CD14-positive monocyte (primary cell): Measurements from ENCODE around the gene PLCB1. TPM values are rescaled to one million over a fixed set of nuclear protein-coding genes. Genes with fewer than 3 reads are reported as not detected.

Source experiments
- DNase-seq, 3 donors: peaks; one replicate each; pipeline ENCODE4 v3.0.0-alpha.2; 2011 to 2022
- H2AFZ ChIP-seq: 2 replicates; pipeline ENCODE4 v1.6.0; 2012; ENCODE audit warnings: mild to moderate bottlenecking, low read depth, low read length, inconsistent platforms; ENCODE audit not compliant: insufficient read depth, poor library complexity, severe bottlenecking
- H3K27ac ChIP-seq, 2 donors: 1 replicate in 1 of 2; 2 replicates in 1 of 2; pipeline ENCODE4 v1.5.1; 2012 to 2013; ENCODE audit warnings: low read length in 2 of 2, control low read depth in 1 of 2, inconsistent platforms in 1 of 2, low read depth in 1 of 2, mild to moderate bottlenecking in 1 of 2
- H3K27me3 ChIP-seq, 2 donors: one replicate each; pipeline versions ENCODE4 v1.6.0 to v1.6.1; 2011 to 2013; ENCODE audit warnings: low read length in 2 of 2; ENCODE audit not compliant: control insufficient read depth in 2 of 2, insufficient read depth in 2 of 2
- H3K36me3 ChIP-seq, 2 donors: replicated peaks in 1 of 2; 1 replicate in 1 of 2; 2 replicates in 1 of 2; pipeline versions ENCODE4 v1.5.1 to v1.6.1; 2012 to 2013; ENCODE audit warnings: low read length in 2 of 2, control low read depth in 1 of 2, inconsistent platforms in 1 of 2, mild to moderate bottlenecking in 1 of 2; ENCODE audit not compliant: insufficient read depth in 2 of 2, control insufficient read depth in 1 of 2
- H3K4me1 ChIP-seq, 2 donors: 1 replicate in 1 of 2; 2 replicates in 1 of 2; pipeline versions ENCODE4 v1.5.1 to v1.6.1; 2012 to 2013; ENCODE audit warnings: low read length in 2 of 2, control low read depth in 1 of 2, inconsistent platforms in 1 of 2, mild to moderate bottlenecking in 1 of 2, moderate library complexity in 1 of 2; ENCODE audit not compliant: insufficient read depth in 2 of 2, control insufficient read depth in 1 of 2
- H3K4me2 ChIP-seq: replicated peaks from 2 replicates; pipeline ENCODE3; 2012; ENCODE audit warnings: low read length, moderate library complexity, mild to moderate bottlenecking; ENCODE audit not compliant: poor library complexity, severe bottlenecking; ENCODE audit errors: extremely low read depth
- H3K4me3 ChIP-seq, 3 experiments: fragments of 200-600 bp in 1 of 3; sonication (generic) in 1 of 3; replicated peaks in 1 of 3; 1 replicate in 2 of 3; 2 replicates in 1 of 3; pipeline ENCODE4 v1.5.1; 2011 to 2013; ENCODE audit warnings: low read length in 3 of 3, mild to moderate bottlenecking in 3 of 3, control low read depth in 2 of 3, low read depth in 2 of 3, inconsistent platforms in 1 of 3, moderate library complexity in 1 of 3
- H3K79me2 ChIP-seq: 2 replicates; pipeline ENCODE4 v1.6.0; 2012; ENCODE audit warnings: mild to moderate bottlenecking, control low read depth, inconsistent platforms, low read length, moderate library complexity; ENCODE audit not compliant: insufficient read depth
- H3K9ac ChIP-seq: 2 replicates; pipeline ENCODE4 v1.6.0; 2017; ENCODE audit warnings: low read length, mild to moderate bottlenecking; ENCODE audit not compliant: insufficient read depth, poor library complexity, severe bottlenecking
- H3K9me3 ChIP-seq, 2 donors: replicated peaks in 1 of 2; 1 replicate in 1 of 2; 2 replicates in 1 of 2; pipeline versions ENCODE4 v1.5.1 to v1.6.1; 2012 to 2013; ENCODE audit warnings: low read length in 2 of 2, control low read depth in 1 of 2; ENCODE audit not compliant: control insufficient read depth in 1 of 2, insufficient read depth in 1 of 2
- H4K20me1 ChIP-seq: 2 replicates; pipeline ENCODE4 v1.6.0; 2012; ENCODE audit warnings: mild to moderate bottlenecking, low read length, control low read depth, moderate library complexity; ENCODE audit not compliant: insufficient read depth
- H3K27ac Mint-ChIP-seq, 7 donors: one replicate each; pipeline ENCODE4 v1.8.0; 2020; ENCODE audit warnings: mild to moderate bottlenecking in 7 of 7, mixed read lengths in 7 of 7, moderate library complexity in 6 of 7, inconsistent platforms in 2 of 7
- H3K27me3 Mint-ChIP-seq, 3 donors: one replicate each; pipeline ENCODE4 v1.8.0; 2021 to 2022; ENCODE audit warnings: low read depth in 3 of 3, mild to moderate bottlenecking in 3 of 3, mixed read lengths in 3 of 3, moderate library complexity in 3 of 3, inconsistent platforms in 1 of 3
- H3K36me3 Mint-ChIP-seq, 2 donors: one replicate each; pipeline ENCODE4 v1.8.0; 2020; ENCODE audit warnings: mixed read lengths in 2 of 2, inconsistent platforms in 1 of 2, mild to moderate bottlenecking in 1 of 2
- H3K4me1 Mint-ChIP-seq: one replicate; pipeline ENCODE4 v1.8.0; 2020; ENCODE audit warnings: mild to moderate bottlenecking, mixed read lengths
- H3K4me3 Mint-ChIP-seq, 2 donors: one replicate each; pipeline ENCODE4 v1.8.0; 2020; ENCODE audit warnings: mild to moderate bottlenecking in 2 of 2, mixed read lengths in 2 of 2, moderate library complexity in 1 of 2
- H3K9me3 Mint-ChIP-seq, 7 donors: one replicate each; pipeline ENCODE4 v1.8.0; 2020 to 2022; ENCODE audit warnings: mixed read lengths in 7 of 7, mild to moderate bottlenecking in 6 of 7, moderate library complexity in 6 of 7, inconsistent platforms in 2 of 7
- WGBS: methylation state at CpG from one replicate; pipeline ENCODE4 v1.1.5; 2013; ENCODE audit warnings: missing lambda C conversion rate; ENCODE audit not compliant: insufficient coverage; 5-methylcytosine and 5-hydroxymethylcytosine counted together
- intact Hi-C, 2 donors: fragments of 100-400 bp; cut with micrococcal nuclease; formaldehyde crosslinking; loops; one replicate each; pipeline versions ENCODE4 v1.15.0 to v1.15.1; 2023
- polyA plus RNA-seq, 3 donors: library from polyadenylated mRNA; depleted of rRNA in 1 of 3; unstranded in 2 of 3; stranded (reverse) in 1 of 3; fragments of 300-500 nt in 2 of 3; fragments of >200 nt in 1 of 3; fragmentation: Illumina TruSeq in 2 of 3; gene quantifications; 1 replicate in 2 of 3; 2 replicates in 1 of 3; pipeline ENCODE4 v1.2.3, GENCODE V29; 2012 to 2021
- TF ChIP-seq, protein P1 (sequence below): fragments of 200-600 bp; IDR thresholded peaks from one replicate; pipeline ENCODE4 v1.8.0; 2022; ENCODE audit warnings: antibody characterized with exemption, mild to moderate bottlenecking

PLCB1 gene
- polyA plus RNA-seq, 3 donors, result 8.6 to 16.4 (median 13.2) TPM

DNA sequence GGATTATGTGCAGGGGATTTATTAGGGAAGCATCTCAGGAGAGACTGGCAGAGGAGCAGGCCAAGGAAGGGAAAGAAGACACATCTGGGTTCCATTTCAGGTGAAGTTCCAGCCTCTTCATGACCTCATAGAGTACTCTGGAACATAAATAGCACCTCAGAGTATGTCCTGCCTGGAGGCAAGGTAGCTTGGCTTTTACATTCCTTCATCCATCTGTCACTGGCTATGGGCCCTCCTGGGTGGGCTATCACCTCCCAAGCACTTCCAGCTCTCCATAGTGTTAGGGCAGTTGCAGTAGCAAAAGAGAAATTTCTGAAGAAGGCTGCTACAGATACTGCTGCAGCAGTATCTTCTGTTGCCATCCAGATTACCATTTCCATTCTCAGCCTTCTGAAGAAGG is 116.0 kb downstream of the PLCB1 start:
- DNase-seq, result no peak
- H3K4me1 Mint-ChIP-seq, result peaks cover 24% of the 10 kb centered on the region
- intact Hi-C loops, result no loop called here
- H3K27ac ChIP-seq, result no peak overlapping the region
- TF ChIP-seq, protein P1, sequence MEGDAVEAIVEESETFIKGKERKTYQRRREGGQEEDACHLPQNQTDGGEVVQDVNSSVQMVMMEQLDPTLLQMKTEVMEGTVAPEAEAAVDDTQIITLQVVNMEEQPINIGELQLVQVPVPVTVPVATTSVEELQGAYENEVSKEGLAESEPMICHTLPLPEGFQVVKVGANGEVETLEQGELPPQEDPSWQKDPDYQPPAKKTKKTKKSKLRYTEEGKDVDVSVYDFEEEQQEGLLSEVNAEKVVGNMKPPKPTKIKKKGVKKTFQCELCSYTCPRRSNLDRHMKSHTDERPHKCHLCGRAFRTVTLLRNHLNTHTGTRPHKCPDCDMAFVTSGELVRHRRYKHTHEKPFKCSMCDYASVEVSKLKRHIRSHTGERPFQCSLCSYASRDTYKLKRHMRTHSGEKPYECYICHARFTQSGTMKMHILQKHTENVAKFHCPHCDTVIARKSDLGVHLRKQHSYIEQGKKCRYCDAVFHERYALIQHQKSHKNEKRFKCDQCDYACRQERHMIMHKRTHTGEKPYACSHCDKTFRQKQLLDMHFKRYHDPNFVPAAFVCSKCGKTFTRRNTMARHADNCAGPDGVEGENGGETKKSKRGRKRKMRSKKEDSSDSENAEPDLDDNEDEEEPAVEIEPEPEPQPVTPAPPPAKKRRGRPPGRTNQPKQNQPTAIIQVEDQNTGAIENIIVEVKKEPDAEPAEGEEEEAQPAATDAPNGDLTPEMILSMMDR, result no peak
- H3K4me3 Mint-ChIP-seq, result no peak overlapping the region
- H3K36me3 Mint-ChIP-seq, result peaks cover 0 to 3% of the 10 kb centered on the region in 2 donors
- H3K9ac ChIP-seq, result no peak overlapping the region
- no peak overlapping the region for H2AFZ ChIP-seq
- no peaks in the 10 kb centered on the region for H3K9me3 Mint-ChIP-seq
- H3K4me1 ChIP-seq, result peaks cover 5 to 17% of the 10 kb centered on the region in 2 donors
- H3K9me3 ChIP-seq, result no peaks in the 10 kb centered on the region
- H3K4me3 ChIP-seq, result no peak overlapping the region
- H3K27ac Mint-ChIP-seq, result no peak overlapping the region
- no peaks in the 10 kb centered on the region for H3K79me2 ChIP-seq
- no peaks in the 10 kb centered on the region for H3K27me3 ChIP-seq
- no peaks in the 10 kb centered on the region for H3K36me3 ChIP-seq
- H3K27me3 Mint-ChIP-seq, result peaks cover 0 to 2% (median 0%) of the 10 kb centered on the region in 3 donors
- H3K4me2 ChIP-seq, result no peak overlapping the region
- H4K20me1 ChIP-seq, result peaks cover 47% of the 10 kb centered on the region

DNA sequence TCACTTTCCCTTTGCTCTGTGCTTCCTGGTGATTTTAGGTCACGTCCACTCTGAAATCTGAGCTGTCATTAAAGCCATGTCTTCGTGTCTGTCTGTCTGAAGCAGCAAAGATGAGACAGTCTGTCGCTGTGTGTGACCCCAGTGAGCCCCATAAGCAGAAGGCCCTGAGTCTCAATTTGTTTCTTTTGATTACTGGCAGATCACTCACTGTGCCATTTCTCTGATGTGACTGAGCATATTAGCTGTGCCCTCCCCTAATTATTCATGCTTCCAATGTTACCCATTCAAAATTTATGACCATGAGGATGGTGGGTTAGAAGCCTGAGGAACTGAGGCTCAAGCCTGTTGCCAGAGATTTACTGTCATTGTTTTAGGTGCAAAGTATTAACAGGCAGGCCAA is 117.6 kb downstream of the PLCB1 start:
- Mint-ChIP-seq H3K9me3 (no peaks in the 10 kb centered on the region), H3K27ac (no peak overlapping the region), H3K27me3 (peaks cover 0 to 2% (median 0%) of the 10 kb centered on the region in 3 donors), H3K4me3 (no peak overlapping the region), H3K36me3 (peaks cover 0 to 3% of the 10 kb centered on the region in 2 donors), H3K4me1 (peaks cover 20% of the 10 kb centered on the region)
- intact Hi-C loops, result no loop called here
- H4K20me1 ChIP-seq, result peaks cover 47% of the 10 kb centered on the region
- no peak overlapping the region for H3K27ac ChIP-seq
- DNase-seq, result no peak
- H3K27me3 ChIP-seq, result no peaks in the 10 kb centered on the region
- H3K79me2 ChIP-seq, result no peaks in the 10 kb centered on the region
- WGBS, result 96% methylated on average over 3 of the region's 3 CpGs
- TF ChIP-seq, protein P1, result no peak
- no peak overlapping the region for H3K4me3 ChIP-seq
- no peaks in the 10 kb centered on the region for H3K9me3 ChIP-seq
- no peak overlapping the region for H2AFZ ChIP-seq
- H3K4me2 ChIP-seq, result no peak overlapping the region
- H3K36me3 ChIP-seq, result no peaks in the 10 kb centered on the region
- H3K9ac ChIP-seq, result no peak overlapping the region
- H3K4me1 ChIP-seq, result peaks cover 5 to 16% of the 10 kb centered on the region in 2 donors
